ENCODE data around the gene UBAP2L. TPM values are rescaled to one million over a fixed set of nuclear protein-coding genes. Genes with fewer than 3 reads are reported as not detected.

UBAP2L gene
- total RNA-seq, 1 donor from 2014 or later = 61.7 TPM

DNA sequence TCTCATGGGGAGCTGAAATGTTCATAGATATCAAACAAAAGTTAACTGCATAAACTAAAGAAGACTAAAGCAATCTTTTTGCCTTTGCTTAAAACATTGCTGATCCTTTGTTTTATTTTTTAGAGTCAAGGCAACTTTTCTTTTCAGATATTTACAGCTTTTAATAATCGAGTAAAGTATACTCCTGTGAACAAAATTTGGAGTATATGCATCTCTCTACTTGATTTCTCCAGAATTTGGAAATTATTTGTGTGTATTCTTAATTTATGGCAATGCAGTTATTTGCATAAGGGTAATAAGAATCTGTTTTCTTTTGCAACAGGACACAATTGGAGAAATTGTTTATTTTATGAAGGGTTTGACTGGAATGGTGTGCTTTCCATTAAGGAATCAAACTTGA lies 95.9 kb downstream of the UBAP2L start:
- no peaks in the 10 kb centered on the region for H3K36me3 ChIP-seq (ENCODE audit: control insufficient read depth, insufficient read depth, low read length)
- H3K4me3 ChIP-seq (ENCODE audit: low read depth, low read length) = no peak overlapping the region
- TF ChIP-seq, protein P1, sequence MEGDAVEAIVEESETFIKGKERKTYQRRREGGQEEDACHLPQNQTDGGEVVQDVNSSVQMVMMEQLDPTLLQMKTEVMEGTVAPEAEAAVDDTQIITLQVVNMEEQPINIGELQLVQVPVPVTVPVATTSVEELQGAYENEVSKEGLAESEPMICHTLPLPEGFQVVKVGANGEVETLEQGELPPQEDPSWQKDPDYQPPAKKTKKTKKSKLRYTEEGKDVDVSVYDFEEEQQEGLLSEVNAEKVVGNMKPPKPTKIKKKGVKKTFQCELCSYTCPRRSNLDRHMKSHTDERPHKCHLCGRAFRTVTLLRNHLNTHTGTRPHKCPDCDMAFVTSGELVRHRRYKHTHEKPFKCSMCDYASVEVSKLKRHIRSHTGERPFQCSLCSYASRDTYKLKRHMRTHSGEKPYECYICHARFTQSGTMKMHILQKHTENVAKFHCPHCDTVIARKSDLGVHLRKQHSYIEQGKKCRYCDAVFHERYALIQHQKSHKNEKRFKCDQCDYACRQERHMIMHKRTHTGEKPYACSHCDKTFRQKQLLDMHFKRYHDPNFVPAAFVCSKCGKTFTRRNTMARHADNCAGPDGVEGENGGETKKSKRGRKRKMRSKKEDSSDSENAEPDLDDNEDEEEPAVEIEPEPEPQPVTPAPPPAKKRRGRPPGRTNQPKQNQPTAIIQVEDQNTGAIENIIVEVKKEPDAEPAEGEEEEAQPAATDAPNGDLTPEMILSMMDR (IDR thresholded peaks at IDR 0.05; ENCODE audit: insufficient read depth, low read length, poor library complexity, severe bottlenecking) = no peak
- H3K27me3 ChIP-seq (ENCODE audit: control insufficient read depth, insufficient read depth, low read length) = peaks cover 4% of the 10 kb centered on the region
- no peak for DNase-seq (ENCODE audit: low read depth)

DNA sequence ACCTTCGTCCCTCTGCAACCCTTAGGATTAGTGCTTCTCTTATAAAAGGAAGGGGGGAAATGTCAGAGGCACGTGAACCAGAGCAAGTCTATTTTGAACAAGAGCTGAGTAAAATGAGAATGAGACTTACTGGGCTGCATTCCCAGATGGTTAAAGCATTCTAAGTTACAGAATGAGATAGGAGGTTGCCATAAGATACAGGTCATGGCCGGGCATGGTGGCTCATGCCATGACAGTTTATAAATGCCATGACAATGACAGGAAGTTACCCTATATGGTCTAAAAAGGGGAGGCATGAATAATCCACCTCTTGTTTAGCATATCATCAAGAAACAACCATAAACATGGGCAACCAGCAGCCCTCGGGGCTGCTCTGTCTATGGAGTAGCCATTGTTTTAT lies 97.6 kb downstream of the UBAP2L start:
- no peaks in the 10 kb centered on the region for H3K36me3 ChIP-seq (ENCODE audit: control insufficient read depth, insufficient read depth, low read length)
- peaks cover 18% of the 10 kb centered on the region for H3K27me3 ChIP-seq (ENCODE audit: control insufficient read depth, insufficient read depth, low read length)
- DNase-seq (ENCODE audit: low read depth) = no peak
- TF ChIP-seq, protein P1 (IDR thresholded peaks at IDR 0.05; ENCODE audit: insufficient read depth, low read length, poor library complexity, severe bottlenecking) = no peak
- H3K4me3 ChIP-seq (ENCODE audit: low read depth, low read length) = no peak overlapping the region

Other genes with a start within 250 kb of the UBAP2L start
- 220 and 242 TPM in 2 replicates for gene JTB, start 243.3 kb upstream of the UBAP2L start, total RNA-seq
- gene RAB13, start 234.6 kb upstream of the UBAP2L start, total RNA-seq = 46.3 and 48.7 TPM in 2 replicates
- gene RPS27, start 230.2 kb upstream of the UBAP2L start, total RNA-seq = 2,282 and 2,407 TPM in 2 replicates
- gene NUP210L, start 65.9 kb upstream of the UBAP2L start, total RNA-seq = not detected in 2 replicates
- gene TPM3, start 28.9 kb upstream of the UBAP2L start, total RNA-seq = 434 and 529 TPM in 2 replicates
- gene CFAP141, start 14.6 kb upstream of the UBAP2L start, total RNA-seq = not detected in 2 replicates
- gene HAX1, start 51.7 kb downstream of the UBAP2L start, total RNA-seq = 106 and 117 TPM in 2 replicates
- not detected in 2 replicates for gene AQP10, start 100.1 kb downstream of the UBAP2L start, total RNA-seq
- 30.9 and 45.2 TPM in 2 replicates for gene ATP8B2, start 104.6 kb downstream of the UBAP2L start, total RNA-seq
- gene IL6R, start 184.4 kb downstream of the UBAP2L start, total RNA-seq = 9.6 and 11.7 TPM in 2 replicates

All from kidney epithelial cell (primary cell).